HG02870 (cell line): ENCODE results near the gene ZNF462.
"Not testable (repeated sequence)": the region's sequence is repeated elsewhere in the genome, so short reads cannot be mapped to it uniquely, and the experiment has no call there.

Source experiments
- ATAC-seq: cut with Tn5 transposase; IDR thresholded peaks from one replicate; pipeline ENCODE4 v1.9.1; 2021; ENCODE audit warnings: mild to moderate bottlenecking, moderate library complexity; ENCODE audit not compliant: unreplicated experiment

ZNF462 gene

DNA sequence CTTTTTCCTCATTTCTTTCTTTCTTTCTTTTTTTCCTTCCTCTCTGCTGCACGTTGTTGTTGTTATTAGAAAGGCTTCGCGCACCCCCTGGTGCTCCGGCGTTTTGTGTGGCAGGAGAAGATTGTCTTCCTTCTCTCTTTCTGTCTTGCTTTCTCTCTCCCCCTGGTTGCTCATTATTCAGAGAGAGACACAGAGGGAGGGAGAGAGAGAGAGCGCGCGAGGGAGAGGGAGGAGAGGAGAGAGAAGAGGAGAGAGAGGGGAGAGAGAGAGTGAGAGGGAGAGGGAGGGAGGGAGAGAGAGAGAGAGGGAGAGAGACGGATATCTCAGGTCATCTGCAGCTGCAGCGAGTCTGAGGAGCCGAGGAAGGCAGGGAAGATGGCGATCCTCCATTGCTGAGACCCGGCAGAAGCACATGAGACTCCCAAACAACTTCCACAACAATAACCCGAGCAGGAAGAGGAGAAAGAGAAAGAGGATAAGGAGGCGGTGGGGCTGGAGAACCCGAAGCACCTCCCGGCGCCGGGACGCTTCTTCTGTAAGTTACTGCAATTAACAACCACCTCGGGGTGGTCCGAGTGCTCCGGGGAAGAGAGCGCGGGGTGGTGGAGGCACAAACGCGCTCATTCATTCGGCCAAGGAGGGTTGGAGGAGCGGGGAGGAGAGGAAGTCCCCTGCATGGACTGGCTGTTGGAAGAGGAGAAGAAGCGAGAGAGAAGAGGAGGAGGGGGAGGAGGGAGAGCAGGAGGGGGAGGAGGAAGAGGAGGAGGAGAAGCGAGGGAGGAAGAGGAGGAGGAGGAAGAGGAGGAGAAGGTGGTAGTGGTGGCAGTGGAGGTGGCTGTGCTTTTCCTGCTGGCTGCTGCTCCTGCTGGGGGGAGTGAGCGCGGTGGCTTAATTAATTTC lies at the start of gene ZNF462:
Gene ZNF462, plus strand, starts transcription at position 346 of the 900 bp plus-strand sequence. CDS start 60,218 bp downstream, outside the sequence.
- ATAC-seq, result no peak

GRCh38 chr9:106816524-106816923 lies 46.4 kb upstream of the ZNF462 start:
- peak; percentile 62 for ATAC-seq

DNA sequence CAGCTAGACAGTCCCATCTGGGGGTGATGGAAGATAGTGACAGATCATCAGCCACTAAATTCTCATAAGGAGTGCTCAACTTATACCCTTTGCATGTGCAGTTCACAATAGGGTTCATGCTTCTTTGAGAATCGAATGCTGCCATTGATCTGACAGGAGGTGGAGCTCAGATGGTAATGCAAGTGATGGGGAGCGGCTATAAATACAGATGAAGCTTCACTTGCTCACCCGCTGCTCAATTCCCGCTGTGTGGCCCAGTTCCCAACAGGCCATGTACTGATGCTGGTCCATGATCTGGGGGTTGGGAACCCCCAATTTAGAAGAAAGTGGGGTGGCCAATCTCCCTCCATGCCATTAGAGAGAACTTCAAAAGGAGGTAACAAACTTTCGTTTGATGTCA lies 44.9 kb upstream of the ZNF462 start:
- no peak for ATAC-seq

DNA sequence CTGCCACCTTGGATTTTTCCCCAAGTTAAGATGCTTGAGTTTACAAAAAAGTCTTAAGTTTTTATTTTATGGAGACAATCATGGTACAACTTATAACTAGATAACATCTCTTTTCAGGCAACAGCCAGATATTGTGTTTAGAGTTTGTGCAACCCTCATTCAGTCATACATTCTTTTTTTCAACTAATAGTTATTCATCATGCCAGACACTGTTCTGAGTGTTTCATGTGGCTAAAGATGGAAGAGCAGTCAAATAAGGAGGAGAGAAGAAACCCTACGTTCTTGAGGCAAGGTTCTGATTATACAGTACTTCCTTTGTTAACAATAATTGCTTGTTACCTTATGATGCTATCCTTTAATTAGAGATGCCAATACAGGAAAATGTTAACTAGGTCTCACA lies 42.1 kb upstream of the ZNF462 start:
- ATAC-seq, result no peak

- ATAC-seq, result no peak
Measured at GRCh38 chr9:106828070-106828469, 34.9 kb upstream of the ZNF462 start.

GRCh38 chr9:106828965-106829364 lies 34.0 kb upstream of the ZNF462 start:
- no peak for ATAC-seq

DNA sequence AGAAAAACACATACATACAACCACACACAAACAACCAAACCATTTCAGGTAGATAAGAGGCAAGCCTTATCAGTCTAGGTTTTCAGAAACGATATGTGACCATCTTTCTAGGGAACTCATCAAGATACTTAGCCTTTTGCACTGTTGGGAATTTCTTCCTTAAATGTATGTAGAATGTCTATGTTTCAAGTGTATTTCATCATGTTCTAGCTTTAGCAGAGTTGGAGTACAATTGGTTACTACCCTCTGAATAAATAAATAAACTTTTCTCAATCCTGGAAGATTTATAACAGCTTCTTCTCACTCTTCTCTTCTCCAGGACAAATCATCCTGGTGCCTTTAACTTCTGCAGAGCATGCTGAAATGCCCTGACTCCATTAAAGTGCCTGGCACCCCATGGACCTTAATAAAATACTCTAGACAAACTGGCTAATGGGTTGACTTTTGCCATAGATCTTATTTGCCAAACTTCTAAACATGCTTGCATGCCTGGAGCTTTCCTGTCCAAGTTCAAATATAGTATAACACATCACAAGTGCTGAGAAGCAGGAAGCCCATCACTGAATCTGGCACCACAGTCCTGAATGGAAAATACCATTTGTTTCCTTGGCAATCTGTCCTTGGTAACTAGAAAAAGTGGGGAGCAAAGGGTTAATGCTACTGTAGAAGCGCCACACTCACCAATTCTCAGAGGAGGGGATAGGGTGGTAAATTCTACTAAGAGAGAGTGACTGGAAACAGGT lies 33.1 kb upstream of the ZNF462 start:
- no peak for ATAC-seq

- ATAC-seq, result no peak
Measured at GRCh38 chr9:106830527-106831150, 32.3 kb upstream of the ZNF462 start.

DNA sequence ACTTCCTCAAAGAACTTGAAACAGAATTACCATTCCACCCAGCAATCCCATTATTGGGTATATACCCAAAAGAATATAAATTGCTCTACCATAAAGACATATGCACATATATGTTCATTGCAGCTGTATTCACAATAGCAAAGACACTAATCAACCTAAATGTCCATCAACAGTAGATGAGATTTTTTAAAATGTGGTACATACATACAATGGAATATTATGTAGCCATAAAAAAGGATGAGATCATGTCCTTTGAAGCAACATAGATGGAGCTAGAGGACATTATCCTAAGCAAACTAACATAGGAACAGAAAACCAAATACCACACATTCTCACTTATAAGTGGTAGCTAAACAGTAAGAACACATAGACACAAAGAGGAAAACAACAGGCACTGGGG lies 28.1 kb upstream of the ZNF462 start:
- no peak for ATAC-seq

DNA sequence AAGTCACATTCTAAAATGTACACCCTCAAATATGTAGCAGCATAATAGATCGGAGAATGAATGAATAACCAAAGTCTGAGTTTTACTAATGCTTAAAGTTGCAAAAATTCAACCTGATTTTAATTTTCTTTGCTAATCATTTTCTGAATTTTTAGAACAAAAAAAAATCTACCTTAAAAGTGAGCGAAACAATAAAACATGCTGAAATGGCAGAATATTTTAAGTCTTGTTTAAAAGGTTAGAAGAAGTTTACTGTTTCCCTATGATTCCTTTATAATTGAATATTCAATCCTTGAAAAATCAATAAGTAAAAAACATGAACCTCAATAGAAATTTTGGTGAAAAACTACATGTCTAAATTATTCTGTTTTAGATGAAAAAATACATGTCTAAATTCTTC lies 27.1 kb upstream of the ZNF462 start:
- no peak for ATAC-seq

DNA sequence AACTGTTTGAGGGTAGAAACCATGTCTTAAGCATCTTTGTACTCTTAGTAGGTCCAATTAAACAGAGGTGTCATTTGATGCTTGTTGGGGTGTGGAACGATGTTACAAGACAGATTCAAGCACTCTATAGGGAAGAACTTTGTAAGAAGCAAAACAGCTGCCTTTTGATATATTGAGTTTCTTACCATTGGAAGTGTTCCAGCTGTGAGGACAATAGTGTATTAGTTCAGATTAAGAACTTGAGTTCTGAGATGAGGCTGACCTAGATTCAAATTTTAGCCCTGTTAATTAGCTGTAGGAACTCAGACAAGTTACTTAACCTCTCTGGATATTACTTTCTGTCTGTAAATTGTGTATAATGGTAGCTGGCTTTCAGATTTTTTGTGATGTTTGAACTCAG lies 19.6 kb upstream of the ZNF462 start:
- no peak for ATAC-seq

- no peak for ATAC-seq
Measured at GRCh38 chr9:106846307-106846706, 16.7 kb upstream of the ZNF462 start.

DNA sequence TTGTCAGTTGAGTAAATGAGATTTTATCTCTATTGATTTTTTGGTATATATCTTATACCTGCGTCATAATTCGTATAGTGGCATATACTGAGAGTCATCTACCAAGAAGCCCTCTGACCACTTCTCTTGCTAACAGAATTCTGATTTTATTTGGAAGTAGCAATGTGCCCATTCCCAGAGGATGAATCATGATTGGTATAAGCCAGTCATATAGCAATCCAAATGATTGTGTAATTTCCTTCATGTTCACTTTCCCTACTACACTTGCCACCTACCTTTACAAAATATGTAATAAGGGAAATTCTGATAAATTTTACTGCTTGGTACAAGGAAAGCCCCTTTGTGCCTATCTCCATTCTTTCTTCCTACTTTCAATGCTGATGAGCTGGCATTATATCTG lies 16.1 kb upstream of the ZNF462 start:
- no peak for ATAC-seq

GRCh38 chr9:106851640-106852039 lies 11.3 kb upstream of the ZNF462 start:
- not testable (repeated sequence) for ATAC-seq

GRCh38 chr9:106857811-106858470 lies 5.0 kb upstream of the ZNF462 start:
- ATAC-seq, result no peak

DNA sequence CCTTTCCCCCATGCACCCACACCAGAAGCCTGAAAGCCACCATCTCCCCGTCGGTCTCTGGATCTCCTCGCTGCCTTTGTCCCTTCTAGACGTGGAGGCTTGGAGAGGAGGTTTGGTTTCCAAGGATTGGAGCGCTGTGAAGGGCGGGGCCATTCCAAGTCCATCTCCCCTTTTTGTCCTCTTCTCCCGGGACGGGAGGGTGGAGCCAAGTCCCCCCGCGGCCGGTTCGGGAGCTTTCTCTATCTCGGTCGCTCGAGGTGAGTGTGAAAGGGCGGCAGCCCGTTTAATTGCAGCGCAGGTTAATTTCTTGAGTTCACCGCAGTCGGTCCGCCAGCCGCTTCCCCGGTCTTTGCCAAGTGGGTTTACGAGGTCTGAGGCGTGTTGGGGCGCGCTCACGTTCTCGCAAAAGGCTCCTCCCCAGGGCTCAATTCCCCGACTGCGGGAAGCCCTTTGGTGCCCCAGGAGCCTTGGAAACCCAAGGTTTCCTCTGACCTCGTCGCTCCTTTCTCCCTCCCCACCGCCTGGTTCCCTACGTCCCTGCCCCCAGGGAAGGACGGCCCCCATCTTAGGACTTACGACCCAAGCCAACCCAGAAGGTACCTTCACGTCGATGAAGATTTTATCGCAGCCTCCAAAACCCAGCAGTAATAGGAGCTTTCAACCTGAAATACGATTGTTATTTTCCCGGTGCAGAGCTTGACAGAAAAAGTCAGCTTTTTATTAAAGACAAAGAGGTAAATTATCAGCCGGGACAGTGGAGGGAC lies 2.8 kb upstream of the ZNF462 start:
- no peak for ATAC-seq

DNA sequence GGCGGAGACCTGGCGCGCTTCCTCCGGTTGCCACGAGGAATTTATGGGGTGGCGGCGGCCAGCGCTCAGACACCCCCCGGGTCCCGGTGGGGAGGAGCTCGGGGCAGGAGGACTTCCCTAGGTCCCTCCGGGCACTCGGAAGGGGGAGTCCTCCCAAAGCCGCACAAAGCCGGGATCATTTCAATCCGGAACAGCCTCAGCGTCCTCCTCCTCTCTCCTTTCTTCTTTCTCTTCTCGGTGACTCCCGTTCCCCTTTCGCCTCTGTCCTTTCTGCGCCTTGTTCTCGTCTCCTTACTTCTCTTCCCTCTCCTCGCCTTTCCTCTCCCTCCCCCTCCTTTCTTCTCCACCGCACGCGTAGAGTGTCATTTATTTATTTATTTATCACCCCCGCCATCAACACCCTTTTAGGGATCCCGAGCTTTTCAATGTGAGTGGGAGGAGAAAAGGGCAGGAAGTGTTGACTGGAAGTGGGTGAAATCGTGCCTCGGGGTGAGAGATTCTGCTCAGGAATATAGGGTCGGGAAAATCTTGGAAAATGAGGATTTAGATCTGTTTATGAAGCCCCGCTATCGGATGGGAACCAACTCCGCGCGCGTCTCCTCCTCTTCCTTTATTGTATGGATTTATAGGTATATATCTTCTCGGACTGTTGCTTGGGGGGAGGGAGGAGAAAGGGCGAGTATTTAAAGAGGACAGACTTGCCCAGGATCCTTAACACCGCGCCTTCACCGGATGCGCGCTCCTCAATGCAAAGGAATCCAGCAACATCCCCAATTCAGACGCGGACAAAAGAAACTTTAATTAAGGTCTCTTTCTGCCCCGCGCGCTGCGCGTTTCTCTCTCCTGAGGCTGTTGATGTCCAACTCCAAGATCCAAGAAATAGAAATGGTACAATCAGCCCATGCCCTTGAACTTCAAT lies 2.0 kb upstream of the ZNF462 start:
- no peak for ATAC-seq

- no peak for ATAC-seq
Measured at GRCh38 chr9:106861640-106862109, 1.3 kb upstream of the ZNF462 start.
